SH-SY5Y (cell line): ENCODE measurements around the gene NKG7.

Experiments
- GATA2 ChIP-seq: IDR thresholded peaks from 2 replicates; pipeline ENCODE4 v1.6.1; 2011; ENCODE audit warnings: mild to moderate bottlenecking, low read depth, low read length
- GATA3 ChIP-seq: IDR thresholded peaks from 2 replicates; pipeline ENCODE4 v1.6.1; 2011; ENCODE audit warnings: low read depth, mild to moderate bottlenecking, low read length, moderate library complexity

Gene NKG7

GRCh38 chr19:51338563-51339312 is 33.7 kb downstream of the NKG7 start:
- no peak for TF ChIP-seq GATA3
- no peak for TF ChIP-seq GATA2

- TF ChIP-seq GATA2 (no peak), GATA3 (no peak)
Observed at GRCh38 chr19:51337861-51338562, 34.4 kb downstream of the NKG7 start.

GRCh38 chr19:51337141-51337860 is 35.2 kb downstream of the NKG7 start:
- TF ChIP-seq GATA2 (no peak), GATA3 (no peak)

GRCh38 chr19:51333836-51334460 is 38.5 kb downstream of the NKG7 start:
- TF ChIP-seq GATA3, result no peak
- no peak for TF ChIP-seq GATA2

GRCh38 chr19:51331716-51332115 is 40.7 kb downstream of the NKG7 start:
- TF ChIP-seq GATA3 (no peak), GATA2 (no peak)

GRCh38 chr19:51331193-51331592 is 41.3 kb downstream of the NKG7 start:
- TF ChIP-seq GATA2 (no peak), GATA3 (no peak)

GRCh38 chr19:51330366-51330765 is 42.1 kb downstream of the NKG7 start:
- TF ChIP-seq GATA3, result no peak
- no peak for TF ChIP-seq GATA2

- TF ChIP-seq GATA3 (no peak), GATA2 (no peak)
Observed at GRCh38 chr19:51329411-51329810, 43.0 kb downstream of the NKG7 start.

GRCh38 chr19:51327066-51328001 is 45.1 kb downstream of the NKG7 start:
- no peak for TF ChIP-seq GATA2
- TF ChIP-seq GATA3, result no peak

GRCh38 chr19:51326216-51327065 is 46.0 kb downstream of the NKG7 start:
- TF ChIP-seq GATA2, result no peak
- TF ChIP-seq GATA3, result no peak

GRCh38 chr19:51325161-51325976 is 47.1 kb downstream of the NKG7 start:
- TF ChIP-seq GATA2 (no peak), GATA3 (no peak)

GRCh38 chr19:51324167-51324481 is 48.3 kb downstream of the NKG7 start:
- TF ChIP-seq GATA3 (no peak), GATA2 (no peak)
